Islet precursor cell (in vitro differentiated cells): Measurements from ENCODE around the gene BCO2.
"Not testable (repeated sequence)": the region's sequence is repeated elsewhere in the genome, so short reads cannot be mapped to it uniquely, and the experiment has no call there.

Experiments
- DNase-seq: peaks from one replicate; pipeline ENCODE4 v3.0.0-alpha.2; 2018

The BCO2 gene

DNA sequence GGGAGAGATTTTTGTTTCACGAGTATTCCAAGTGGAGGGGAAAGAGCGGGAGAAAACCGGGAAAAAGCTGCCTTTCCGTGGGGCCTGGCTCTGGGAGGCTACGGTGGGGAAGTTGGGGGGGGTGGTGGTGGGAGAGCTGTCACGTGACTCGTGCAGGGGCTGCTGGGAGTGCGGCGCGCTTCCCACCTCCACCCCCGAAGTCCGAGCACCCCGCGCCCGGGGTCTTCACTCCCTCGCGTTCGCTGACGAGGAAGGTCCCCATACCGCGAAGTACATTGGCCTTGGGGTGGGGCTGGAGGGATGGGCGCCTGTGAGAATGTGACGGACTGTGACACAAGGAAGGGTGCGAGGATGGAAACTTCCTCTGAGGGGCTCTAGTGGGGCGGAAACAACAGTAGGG is 8.2 kb upstream of the BCO2 start, which contains the start of gene TEX12:
TSS of gene TEX12 (plus strand) at position 228 of the 400 bp plus-strand sequence. CDS start 1,897 bp downstream, outside the sequence.
- no peak for DNase-seq

DNA sequence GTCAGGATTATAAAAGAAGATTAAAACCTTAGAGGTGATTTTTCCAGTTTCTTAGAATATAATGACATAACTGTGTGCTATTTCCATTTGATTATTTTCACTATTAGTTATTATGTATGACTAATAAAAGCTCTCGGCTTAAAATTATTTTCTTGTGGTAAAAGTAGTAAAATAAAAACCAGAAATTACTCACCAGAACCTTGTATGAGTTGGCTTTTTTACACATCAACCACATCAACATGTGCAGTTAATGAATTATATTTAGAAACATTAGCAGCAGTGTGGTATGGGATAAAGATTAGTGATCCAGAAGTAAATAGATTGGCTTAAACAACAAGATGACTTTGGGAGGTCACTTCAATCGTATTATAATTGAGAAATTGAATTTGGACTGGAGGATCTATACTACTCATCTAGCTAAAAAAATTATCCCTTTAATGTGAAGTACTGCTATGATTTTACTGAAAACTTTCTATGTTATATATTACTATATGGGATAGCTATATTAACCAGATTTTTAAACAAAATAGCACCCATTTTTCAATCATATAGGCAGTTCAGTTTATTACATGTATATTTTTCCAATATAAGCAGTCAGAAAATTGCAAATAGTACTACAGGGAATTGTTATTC is 2.8 kb upstream of the BCO2 start:
- no peak for DNase-seq

DNA sequence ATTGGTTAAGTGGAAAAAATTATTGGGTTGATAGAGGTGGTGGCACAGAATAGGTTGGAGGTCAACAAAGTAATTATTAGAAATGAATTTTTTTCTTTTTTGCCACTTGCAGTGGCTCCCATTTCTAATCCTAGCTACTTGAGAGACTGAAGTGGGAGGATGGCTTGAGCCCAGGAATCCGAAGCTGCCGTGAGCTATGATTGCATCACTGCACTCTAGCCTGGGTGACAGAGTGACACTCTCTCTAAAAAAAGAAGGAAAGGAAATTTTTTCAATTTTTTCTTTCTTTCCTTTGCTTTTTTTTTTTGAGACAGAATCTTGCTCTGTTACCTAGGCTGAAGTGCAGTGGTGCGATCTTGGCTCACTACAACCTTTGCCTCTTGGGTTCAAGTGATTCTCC is 2.2 kb upstream of the BCO2 start:
- DNase-seq: no peak

DNA sequence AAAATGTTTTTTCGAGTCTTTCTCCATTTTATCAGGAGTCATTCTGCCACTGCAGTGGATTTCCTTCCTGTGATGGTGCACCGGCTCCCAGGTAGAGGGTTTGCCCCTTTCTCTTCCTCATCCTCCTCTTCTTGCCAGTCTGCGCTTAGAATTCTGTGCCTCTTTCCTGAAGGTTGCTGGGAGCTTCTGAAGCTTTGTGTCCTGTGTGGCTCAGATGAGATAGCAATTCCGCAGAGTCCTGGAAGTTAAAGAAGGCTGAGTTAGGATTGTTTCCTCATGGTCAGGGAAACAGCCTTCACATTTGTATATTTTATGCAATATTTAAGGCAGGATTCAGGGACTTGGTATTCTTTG is 264 bp downstream of the BCO2 start:
- no peak for DNase-seq

GRCh38 chr11:112176077-112176476 is 765 bp downstream of the BCO2 start:
- no peak for DNase-seq

DNA sequence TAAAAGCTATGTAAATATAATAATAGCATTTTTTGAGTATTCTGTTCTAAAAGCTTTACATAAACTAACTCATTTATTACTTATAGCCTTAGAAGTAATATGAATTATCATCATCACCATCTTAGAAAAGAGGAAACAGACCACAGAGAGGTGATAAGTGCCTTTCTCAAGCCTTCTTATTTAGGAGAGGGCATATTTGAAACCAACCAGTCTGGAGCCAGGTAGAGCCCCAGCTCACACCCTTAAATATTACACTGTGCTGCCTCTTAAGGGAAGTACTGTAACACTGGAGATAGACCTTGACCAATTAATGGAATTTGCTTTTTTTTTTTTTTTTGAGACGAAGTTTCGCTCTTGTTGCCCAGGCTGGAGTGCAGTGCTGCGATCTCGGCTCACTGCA is 2.3 kb downstream of the BCO2 start:
- DNase-seq: no peak

DNA sequence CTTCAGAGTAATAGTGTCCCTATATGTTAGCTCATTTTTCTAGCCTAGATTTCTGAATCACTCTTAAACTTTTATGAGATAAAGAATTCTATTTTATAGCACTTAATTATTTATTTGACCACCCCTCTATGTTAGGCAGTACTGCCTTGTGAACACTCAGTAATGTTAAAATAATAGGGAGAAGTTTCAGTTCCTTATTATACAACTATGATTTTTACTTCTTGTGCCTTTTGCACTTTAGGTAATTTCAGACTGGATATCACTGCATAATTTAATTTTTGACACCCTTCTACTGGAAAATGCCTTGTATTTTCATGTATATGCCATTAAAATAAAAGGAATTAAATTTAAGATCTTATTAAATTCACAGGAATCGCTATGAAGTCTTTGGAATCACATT is 3.1 kb downstream of the BCO2 start:
- DNase-seq: no peak

DNA sequence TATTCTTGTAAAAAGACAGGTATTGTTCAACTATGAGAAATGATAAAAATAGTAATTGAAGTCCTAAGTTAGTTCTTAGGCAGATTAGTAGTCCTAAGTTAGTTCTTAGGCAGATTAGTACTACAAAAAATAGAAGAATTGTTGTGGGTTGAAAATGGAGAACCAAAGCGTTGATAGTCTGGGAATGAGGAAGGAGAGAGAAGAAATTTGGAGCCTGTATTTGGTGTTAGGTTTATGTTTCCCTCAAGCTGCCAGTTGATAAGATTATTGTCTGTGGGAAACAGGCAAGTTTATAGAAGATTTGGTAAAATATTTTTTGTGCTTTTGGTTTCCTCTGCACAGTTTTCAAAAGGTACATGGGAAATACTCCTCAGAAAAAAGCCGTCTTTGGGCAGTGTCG is 3.6 kb downstream of the BCO2 start:
- no peak for DNase-seq

- no peak for DNase-seq
These were observed 4.3 kb downstream of the BCO2 start for GRCh38 chr11:112179601-112180000.

- DNase-seq: no peak
These were observed 7.6 kb downstream of the BCO2 start for GRCh38 chr11:112182867-112183266.

- no peak for DNase-seq
These were observed 10.6 kb downstream of the BCO2 start for GRCh38 chr11:112185883-112186282.

DNA sequence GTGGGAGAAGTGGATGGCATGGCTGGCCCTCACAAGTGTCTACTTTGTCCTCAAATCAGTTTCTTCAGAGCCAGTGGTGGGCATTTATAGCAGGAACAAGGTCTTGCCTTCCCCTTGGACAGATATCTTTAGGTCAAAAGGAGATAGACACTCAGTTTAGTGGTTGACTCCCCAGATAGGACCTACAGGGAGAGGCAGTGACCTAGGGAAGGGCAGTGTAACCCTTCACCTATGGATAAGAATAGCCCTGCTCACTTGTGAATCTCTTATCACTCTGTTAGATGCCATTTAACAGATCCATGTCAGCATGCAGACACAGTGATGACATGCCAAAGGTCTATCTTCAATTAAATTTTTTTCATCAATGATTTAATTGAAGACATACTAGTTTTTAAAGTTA is 11.0 kb downstream of the BCO2 start:
- DNase-seq: no peak

DNA sequence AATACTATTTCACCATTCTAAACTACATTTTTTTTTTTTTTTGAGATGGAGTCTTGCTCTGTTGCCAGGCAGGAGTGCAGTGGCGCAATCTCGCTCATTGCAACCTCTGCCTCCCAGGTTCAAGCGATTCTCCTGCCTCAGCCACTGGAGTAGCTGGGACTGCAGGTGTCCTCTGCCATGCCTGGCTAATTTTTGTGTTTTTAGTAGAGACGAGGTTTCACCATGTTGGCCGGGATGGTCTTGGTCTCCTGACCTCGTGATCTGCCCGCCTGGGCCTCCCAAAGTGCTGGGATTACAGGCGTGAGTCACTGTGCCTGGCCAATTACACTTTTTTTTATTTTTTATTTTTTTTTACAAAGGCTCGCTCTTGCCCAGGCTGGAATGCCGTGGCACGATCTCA is 19.8 kb downstream of the BCO2 start:
- DNase-seq: not testable (repeated sequence)

DNA sequence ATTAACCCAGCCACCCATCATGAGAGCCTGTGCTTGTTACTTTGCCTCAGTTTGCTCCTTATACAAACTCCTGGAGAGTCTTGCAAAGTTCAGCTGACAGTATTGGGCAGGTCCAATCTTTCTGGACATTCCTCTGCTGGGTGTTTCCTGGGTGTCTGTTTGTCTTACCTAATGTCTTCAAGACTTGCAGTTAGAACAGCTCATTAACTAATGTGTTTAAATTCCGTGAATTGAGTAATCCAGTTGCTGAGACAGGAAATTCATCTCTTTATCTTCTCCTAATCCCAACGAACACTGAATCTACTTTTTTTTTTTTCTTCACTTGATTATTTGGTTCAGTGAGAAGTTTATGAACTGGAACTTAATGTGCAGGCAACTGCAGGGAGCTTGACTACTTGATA is 20.6 kb downstream of the BCO2 start:
- no peak for DNase-seq

DNA sequence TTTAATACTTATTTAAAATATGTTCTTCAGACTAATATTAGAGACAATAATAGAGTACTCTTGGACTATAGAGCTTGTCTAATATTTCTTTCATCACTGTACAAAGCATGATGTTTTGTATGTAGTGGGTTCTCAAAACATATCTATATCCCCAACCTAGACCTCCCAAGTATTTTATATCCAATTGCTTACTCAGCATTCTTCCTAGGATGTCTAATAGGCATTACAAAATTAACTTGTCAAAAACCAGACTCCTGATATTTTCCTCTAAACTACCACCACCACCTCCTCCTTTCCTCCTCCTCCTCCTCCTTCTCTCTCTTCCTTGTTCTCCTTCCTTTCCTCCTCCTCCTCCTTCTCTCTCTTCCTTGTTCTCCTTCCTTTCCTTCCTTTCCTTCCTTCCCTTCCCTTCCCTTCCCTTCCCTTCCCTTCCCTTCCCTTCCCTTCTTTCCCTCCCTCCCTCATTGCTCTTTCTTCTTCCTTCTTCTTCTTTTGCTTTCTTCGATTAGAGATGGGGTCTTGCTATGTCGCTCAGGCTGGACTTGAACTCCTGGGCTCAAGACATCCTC is 21.3 kb downstream of the BCO2 start:
- DNase-seq: no peak

DNA sequence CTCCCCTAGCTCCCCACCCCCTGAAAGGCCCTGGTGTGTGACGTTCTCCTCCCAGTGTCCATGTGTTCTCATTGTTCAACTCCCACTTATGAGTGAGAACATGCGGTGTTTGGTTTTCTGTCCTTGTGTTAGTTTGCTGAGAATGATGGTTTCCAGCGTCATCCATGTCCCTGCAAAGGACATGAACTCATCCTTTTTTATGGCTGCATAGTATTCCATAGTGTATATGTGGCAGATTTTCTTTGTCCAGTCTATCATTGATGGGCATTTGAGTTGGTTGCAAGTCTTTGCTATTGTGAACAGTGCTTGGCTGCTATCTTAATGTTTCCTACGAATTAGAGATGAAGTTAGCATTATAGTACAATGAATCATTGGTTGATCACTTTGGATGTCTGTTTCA is 23.8 kb downstream of the BCO2 start:
- DNase-seq: not testable (repeated sequence)

DNA sequence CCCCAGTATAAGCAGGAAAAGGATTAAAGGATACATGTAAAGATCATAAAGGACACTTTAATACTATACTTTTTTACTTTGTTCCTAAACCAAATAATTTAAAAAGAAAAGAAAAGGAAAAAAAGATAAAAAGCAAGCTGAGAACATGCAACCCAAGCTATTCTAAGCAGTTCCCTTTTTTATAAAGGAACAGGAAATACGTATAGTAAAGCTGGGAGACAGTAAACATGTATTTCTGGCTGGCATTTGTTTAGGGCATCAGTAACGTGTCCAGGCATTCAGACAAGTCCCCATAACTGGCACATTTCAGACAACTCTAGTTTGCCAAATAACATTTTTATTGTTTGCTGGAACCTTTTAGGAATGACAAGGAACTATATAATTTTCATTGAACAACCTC is 24.9 kb downstream of the BCO2 start:
- DNase-seq: no peak

DNA sequence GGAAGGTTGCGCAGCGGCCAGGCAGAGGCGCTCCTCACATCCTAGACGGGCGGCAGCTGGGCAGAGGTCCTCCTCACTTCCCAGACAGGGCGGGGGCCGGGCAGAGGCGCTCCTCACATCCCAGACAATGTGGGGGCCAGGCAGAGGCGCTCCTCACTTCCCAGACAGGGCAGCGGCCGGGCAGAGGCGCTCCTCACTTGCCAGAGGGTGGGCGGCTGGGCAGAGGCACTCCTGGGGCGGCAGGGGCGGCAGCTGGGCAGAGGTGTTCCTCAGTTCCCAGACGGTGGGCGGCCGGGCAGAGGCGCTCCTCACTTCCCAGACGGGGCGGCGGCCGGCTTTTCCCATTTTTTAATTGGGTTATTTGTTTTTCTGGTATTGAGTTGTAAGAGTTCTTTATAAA is 30.8 kb downstream of the BCO2 start:
- no peak for DNase-seq

DNA sequence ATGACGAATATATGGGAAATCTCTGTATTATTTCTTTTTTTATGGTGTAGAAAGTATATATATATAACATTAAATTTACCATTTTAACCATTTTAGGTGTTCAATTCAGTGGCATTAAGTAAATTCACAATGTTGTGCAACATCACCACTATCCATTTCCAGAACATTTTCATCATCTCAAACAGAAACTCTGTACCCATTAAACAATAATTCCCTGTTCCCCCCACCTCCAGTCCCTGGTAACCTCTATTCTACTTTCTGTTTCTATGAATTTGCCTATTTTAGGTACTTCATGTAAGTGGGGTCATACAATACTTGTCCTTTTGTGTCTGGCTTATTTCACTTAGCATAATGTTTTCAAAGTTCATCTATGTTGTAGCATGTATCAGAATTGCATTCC is 35.6 kb downstream of the BCO2 start:
- DNase-seq: no peak

DNA sequence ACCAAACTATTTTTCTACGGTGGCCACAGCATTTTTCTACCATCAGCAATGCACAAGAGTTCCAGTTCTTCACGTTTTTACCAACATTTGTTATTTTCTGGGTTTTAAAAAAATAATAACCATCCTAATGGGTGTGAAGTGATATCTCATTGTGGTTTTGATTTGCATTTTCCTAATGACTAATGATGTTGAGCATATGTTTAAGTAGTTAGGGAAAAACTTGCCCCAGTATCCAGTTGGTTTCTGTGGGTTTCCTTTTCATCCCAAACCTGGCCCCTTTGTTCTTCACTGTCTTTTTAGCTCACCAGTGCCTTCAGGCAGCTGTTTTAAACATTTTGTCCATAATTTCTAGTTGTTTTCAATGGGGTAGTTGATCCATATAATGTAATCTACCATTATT is 36.2 kb downstream of the BCO2 start:
- no peak for DNase-seq

GRCh38 chr11:112212290-112212689 is 37.0 kb downstream of the BCO2 start:
- DNase-seq: no peak

DNA sequence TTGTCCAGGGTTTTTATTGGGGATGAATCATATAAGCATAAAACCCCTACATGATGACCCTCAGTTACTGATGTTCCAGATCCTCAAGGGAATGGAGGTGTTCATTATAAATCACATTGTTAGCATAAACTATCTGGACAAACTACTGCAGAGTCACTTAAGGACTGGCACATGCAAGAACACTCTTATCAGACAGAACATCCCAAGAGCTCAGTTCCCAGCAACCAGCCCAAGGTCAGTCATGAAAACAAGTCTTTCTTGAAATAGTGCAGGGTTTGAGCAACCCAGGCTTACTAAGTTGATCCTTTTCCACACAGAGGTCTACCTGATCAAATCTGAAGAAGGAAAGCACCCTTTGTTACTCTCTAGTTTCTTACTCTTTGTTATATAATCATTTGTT is 37.4 kb downstream of the BCO2 start:
- no peak for DNase-seq

DNA sequence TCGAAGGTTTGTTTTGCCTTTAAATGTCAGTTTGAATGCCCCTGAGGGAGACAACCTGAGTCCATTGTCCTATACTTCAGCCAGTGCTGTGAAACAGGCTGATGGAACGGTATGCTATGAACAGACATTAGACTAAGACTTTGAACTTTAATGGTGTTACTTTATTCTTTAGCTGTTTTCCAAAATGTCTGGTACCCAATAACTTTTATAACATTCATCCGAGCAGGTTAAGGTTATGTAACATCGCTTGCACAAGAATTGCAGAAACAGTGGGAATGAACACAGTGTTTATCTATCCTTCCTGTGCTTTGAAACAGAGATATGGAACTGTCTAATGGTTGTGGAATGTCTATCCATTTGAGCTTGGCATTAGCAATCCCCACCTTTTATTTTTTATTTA is 38.4 kb downstream of the BCO2 start:
- no peak for DNase-seq

GRCh38 chr11:112215621-112216020 is 40.3 kb downstream of the BCO2 start:
- DNase-seq: no peak

- no peak for DNase-seq
These were observed 41.3 kb downstream of the BCO2 start for GRCh38 chr11:112216561-112217105.
